ENCODE measurements around the gene SLA2. TPM values are rescaled to one million over a fixed set of nuclear protein-coding genes. Genes with fewer than 3 reads are reported as not detected.

Gene SLA2
- total and polyA plus RNA-seq, 2 donors (not counting 1 experiment from before 2014, with no cell fraction given) = not detected

- Histone ChIP-seq H2AFZ (ENCODE audit: low read length) (no peak overlapping the region), H3K9me3 (ENCODE audit: control insufficient read depth, insufficient read depth, low read depth, low read length) (no peaks in the 10 kb centered on the region), H4K20me1 (ENCODE audit: control insufficient read depth, extremely low read depth, insufficient read depth, low read length) (no peaks in the 10 kb centered on the region), H3K36me3 (ENCODE audit: control insufficient read depth, insufficient read depth, low read length) (no peaks in the 10 kb centered on the region), H3K4me3 (replicated peaks in 1 of 4; ENCODE audit: control extremely low read depth in 1 of 4, insufficient read depth in 1 of 4, low read depth in 3 of 4, low read length in 4 of 4) (no peak overlapping the region), H3K9ac (ENCODE audit: insufficient read depth, low read length) (no peak overlapping the region), H3K27ac (ENCODE audit: insufficient read depth, low read length) (no peak overlapping the region), H3K4me1 (ENCODE audit: control insufficient read depth, extremely low read depth, insufficient read depth, low read length) (no peaks in the 10 kb centered on the region), H3K79me2 (ENCODE audit: control insufficient read depth, insufficient read depth, low read length) (no peaks in the 10 kb centered on the region), H3K4me2 (ENCODE audit: extremely low read depth, insufficient read depth, low read length) (no peak overlapping the region), H3K27me3 (ENCODE audit: control insufficient read depth, insufficient read depth, low read length) (no peaks in the 10 kb centered on the region)
- no peak for DNase-seq (ENCODE audit: low read depth in 2 of 2)
- TF ChIP-seq, protein P1, sequence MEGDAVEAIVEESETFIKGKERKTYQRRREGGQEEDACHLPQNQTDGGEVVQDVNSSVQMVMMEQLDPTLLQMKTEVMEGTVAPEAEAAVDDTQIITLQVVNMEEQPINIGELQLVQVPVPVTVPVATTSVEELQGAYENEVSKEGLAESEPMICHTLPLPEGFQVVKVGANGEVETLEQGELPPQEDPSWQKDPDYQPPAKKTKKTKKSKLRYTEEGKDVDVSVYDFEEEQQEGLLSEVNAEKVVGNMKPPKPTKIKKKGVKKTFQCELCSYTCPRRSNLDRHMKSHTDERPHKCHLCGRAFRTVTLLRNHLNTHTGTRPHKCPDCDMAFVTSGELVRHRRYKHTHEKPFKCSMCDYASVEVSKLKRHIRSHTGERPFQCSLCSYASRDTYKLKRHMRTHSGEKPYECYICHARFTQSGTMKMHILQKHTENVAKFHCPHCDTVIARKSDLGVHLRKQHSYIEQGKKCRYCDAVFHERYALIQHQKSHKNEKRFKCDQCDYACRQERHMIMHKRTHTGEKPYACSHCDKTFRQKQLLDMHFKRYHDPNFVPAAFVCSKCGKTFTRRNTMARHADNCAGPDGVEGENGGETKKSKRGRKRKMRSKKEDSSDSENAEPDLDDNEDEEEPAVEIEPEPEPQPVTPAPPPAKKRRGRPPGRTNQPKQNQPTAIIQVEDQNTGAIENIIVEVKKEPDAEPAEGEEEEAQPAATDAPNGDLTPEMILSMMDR (conservative IDR thresholded peaks at IDR 0.05 in 1 of 2, IDR thresholded peaks at IDR 0.05 in 1 of 2; ENCODE audit: low read depth in 1 of 2, low read length in 2 of 2) = no peak
- no peak for TF ChIP-seq EZH2 (IDR thresholded peaks at IDR 0.05; ENCODE audit: low read length, missing control alignments)
Measured at GRCh38 chr20:36591281-36591680, 54.7 kb downstream of the SLA2 start.

- no peak for TF ChIP-seq EZH2 (IDR thresholded peaks at IDR 0.05; ENCODE audit: low read length, missing control alignments)
- TF ChIP-seq, protein P1 (conservative IDR thresholded peaks at IDR 0.05 in 1 of 2, IDR thresholded peaks at IDR 0.05 in 1 of 2; ENCODE audit: low read depth in 1 of 2, low read length in 2 of 2) = no peak
- no peaks in the 10 kb centered on the region for H3K36me3 ChIP-seq (ENCODE audit: control insufficient read depth, insufficient read depth, low read length)
- no peak overlapping the region for H3K9ac ChIP-seq (ENCODE audit: insufficient read depth, low read length)
- no peaks in the 10 kb centered on the region for H3K79me2 ChIP-seq (ENCODE audit: control insufficient read depth, insufficient read depth, low read length)
- no peak overlapping the region for H3K4me2 ChIP-seq (ENCODE audit: extremely low read depth, insufficient read depth, low read length)
- no peaks in the 10 kb centered on the region for H3K4me1 ChIP-seq (ENCODE audit: control insufficient read depth, extremely low read depth, insufficient read depth, low read length)
- no peak for DNase-seq (ENCODE audit: low read depth in 2 of 2)
- H3K27me3 ChIP-seq (ENCODE audit: control insufficient read depth, insufficient read depth, low read length) = no peaks in the 10 kb centered on the region
- no peaks in the 10 kb centered on the region for H3K9me3 ChIP-seq (ENCODE audit: control insufficient read depth, insufficient read depth, low read depth, low read length)
- H3K4me3 ChIP-seq (replicated peaks in 1 of 4; ENCODE audit: control extremely low read depth in 1 of 4, insufficient read depth in 1 of 4, low read depth in 3 of 4, low read length in 4 of 4) = no peak overlapping the region
- H4K20me1 ChIP-seq (ENCODE audit: control insufficient read depth, extremely low read depth, insufficient read depth, low read length) = no peaks in the 10 kb centered on the region
- H2AFZ ChIP-seq (ENCODE audit: low read length) = no peak overlapping the region
- no peak overlapping the region for H3K27ac ChIP-seq (ENCODE audit: insufficient read depth, low read length)
Measured at GRCh38 chr20:36587388-36588070, 58.5 kb downstream of the SLA2 start.

GRCh38 chr20:36585410-36586125 is 60.4 kb downstream of the SLA2 start:
- H3K27ac ChIP-seq (ENCODE audit: insufficient read depth, low read length) = no peak overlapping the region

More at GRCh38 chr20:36585410-36586125, 60.4 kb downstream of the SLA2 start:
- Histone ChIP-seq H4K20me1 (ENCODE audit: control insufficient read depth, extremely low read depth, insufficient read depth, low read length) (no peaks in the 10 kb centered on the region), H3K9ac (ENCODE audit: insufficient read depth, low read length) (no peak overlapping the region), H3K4me3 (replicated peaks in 1 of 4; ENCODE audit: control extremely low read depth in 1 of 4, insufficient read depth in 1 of 4, low read depth in 3 of 4, low read length in 4 of 4) (no peak overlapping the region), H2AFZ (ENCODE audit: low read length) (no peak overlapping the region), H3K79me2 (ENCODE audit: control insufficient read depth, insufficient read depth, low read length) (no peaks in the 10 kb centered on the region), H3K4me1 (ENCODE audit: control insufficient read depth, extremely low read depth, insufficient read depth, low read length) (no peaks in the 10 kb centered on the region), H3K9me3 (ENCODE audit: control insufficient read depth, insufficient read depth, low read depth, low read length) (no peaks in the 10 kb centered on the region), H3K4me2 (ENCODE audit: extremely low read depth, insufficient read depth, low read length) (no peak overlapping the region), H3K36me3 (ENCODE audit: control insufficient read depth, insufficient read depth, low read length) (no peaks in the 10 kb centered on the region), H3K27me3 (ENCODE audit: control insufficient read depth, insufficient read depth, low read length) (no peaks in the 10 kb centered on the region)
- peak in 1 of 2 donors; percentile 8 for DNase-seq (ENCODE audit: low read depth in 2 of 2)
- no peak for TF ChIP-seq EZH2 (IDR thresholded peaks at IDR 0.05; ENCODE audit: low read length, missing control alignments)
- TF ChIP-seq, protein P1 (conservative IDR thresholded peaks at IDR 0.05 in 1 of 2, IDR thresholded peaks at IDR 0.05 in 1 of 2; ENCODE audit: low read depth in 1 of 2, low read length in 2 of 2) = no peak

All from fibroblast of lung (primary cell).